GM18951 (cell line): ENCODE results near the gene CTDSP1.

Experiments used
- POLR2A ChIP-seq: IDR thresholded peaks from 4 replicates; pipeline ENCODE4 v1.6.1; 2011; ENCODE audit warnings: mild to moderate bottlenecking; ENCODE audit not compliant: insufficient read length, insufficient read depth; ENCODE audit errors: extremely low read depth
- in situ Hi-C: fragments of 300-500 bp; cut with MboI; formaldehyde crosslinking; loops from one replicate; pipeline ENCODE4 v1.12.0; 2022; ENCODE audit warnings: low sequenced_read_pairs, mixed read lengths, inconsistent platforms; ENCODE audit not compliant: unreplicated experiment

CTDSP1 gene

GRCh38 chr2:218405746-218406208 lies 6.1 kb downstream of the CTDSP1 start:
- no peak for TF ChIP-seq POLR2A
- in situ Hi-C loops, result loop anchor here (25.0 kb wide), 1 partner anchor 432 kb away; the partner anchor contains the start of gene PRKAG3

GRCh38 chr2:218406209-218406948 lies 6.7 kb downstream of the CTDSP1 start:
- in situ Hi-C loops, result loop anchor here (25.0 kb wide), 1 partner anchor 431 kb away; the partner anchor contains the start of gene PRKAG3

GRCh38 chr2:218406949-218407618 lies 7.4 kb downstream of the CTDSP1 start:
- in situ Hi-C loops, result loop anchor here (25.0 kb wide), 1 partner anchor 430 kb away; the partner anchor contains the start of gene PRKAG3

More at GRCh38 chr2:218406209-218406948, 6.7 kb downstream of the CTDSP1 start:
- TF ChIP-seq POLR2A, result peak; percentile 47

GRCh38 chr2:218407717-218408116 lies 8.0 kb downstream of the CTDSP1 start:
- no peak for TF ChIP-seq POLR2A
- in situ Hi-C loops, result loop anchor here (25.0 kb wide), 1 partner anchor 430 kb away; the partner anchor contains the start of gene PRKAG3

More at GRCh38 chr2:218406949-218407618, 7.4 kb downstream of the CTDSP1 start:
- TF ChIP-seq POLR2A, result no peak

GRCh38 chr2:218418321-218418716 lies 18.7 kb downstream of the CTDSP1 start:
- TF ChIP-seq POLR2A, result no peak
- in situ Hi-C loops, result loop anchor here (5.0 to 25.0 kb wide), 2 partner anchors 229 to 419 kb away; partner anchors contain the start of gene PRKAG3

- in situ Hi-C loops, result loop anchor here (5.0 to 25.0 kb wide), 2 partner anchors 228 to 418 kb away; partner anchors contain the start of gene PRKAG3
- no peak for TF ChIP-seq POLR2A
Measured at GRCh38 chr2:218418717-218419458, 19.2 kb downstream of the CTDSP1 start, which contains the start of gene VIL1. Gene VIL1, plus strand, starts transcription at chr2:218419123. Its CDS starts 4,656 bp downstream, at chr2:218423779.

GRCh38 chr2:218419630-218420216 lies 20.1 kb downstream of the CTDSP1 start:
- in situ Hi-C loops, result loop anchor here (5.0 to 25.0 kb wide), 2 partner anchors 228 to 418 kb away; partner anchors contain the start of gene PRKAG3
- TF ChIP-seq POLR2A, result no peak

- in situ Hi-C loops, result loop anchor here (25.0 kb wide), 1 partner anchor 416 kb away; the partner anchor contains the start of gene PRKAG3
- no peak for TF ChIP-seq POLR2A
Measured at GRCh38 chr2:218421027-218421426, 21.4 kb downstream of the CTDSP1 start.

- no peak for TF ChIP-seq POLR2A
- in situ Hi-C loops, result loop anchor here (25.0 kb wide), 1 partner anchor 415 kb away; the partner anchor contains the start of gene PRKAG3
Measured at GRCh38 chr2:218422403-218423086, 22.9 kb downstream of the CTDSP1 start.

GRCh38 chr2:218423584-218423983 lies 23.9 kb downstream of the CTDSP1 start:
- no peak for TF ChIP-seq POLR2A
- in situ Hi-C loops, result loop anchor here (25.0 kb wide), 1 partner anchor 414 kb away; the partner anchor contains the start of gene PRKAG3

GRCh38 chr2:218425531-218425930 lies 25.9 kb downstream of the CTDSP1 start:
- TF ChIP-seq POLR2A, result no peak
- in situ Hi-C loops, result no loop called here

GRCh38 chr2:218427741-218428140 lies 28.1 kb downstream of the CTDSP1 start:
- in situ Hi-C loops, result no loop called here
- TF ChIP-seq POLR2A, result no peak
